Head of caudate nucleus (tissue), 42 donors: ENCODE measurements around the gene NRDC.
"Not testable (repeated sequence)": the region's sequence is repeated elsewhere in the genome, so short reads cannot be mapped to it uniquely, and the experiment has no call there.

Experiments
- DNase-seq, 42 donors: peaks; one replicate each; pipeline versions ENCODE4 v3.0.0 to v3.0.0-alpha.2; 2020 to 2021; ENCODE audit warnings: mixed read lengths in 7 of 42
- intact Hi-C: fragments of 100-400 bp; cut with DNase I; formaldehyde crosslinking; loops from one replicate; pipeline ENCODE4 v1.15.0; 2022

Gene NRDC

GRCh38 chr1:51853360-51853759 is 25.2 kb downstream of the NRDC start:
- intact Hi-C loops = no loop called here
- DNase-seq = no peak

DNA sequence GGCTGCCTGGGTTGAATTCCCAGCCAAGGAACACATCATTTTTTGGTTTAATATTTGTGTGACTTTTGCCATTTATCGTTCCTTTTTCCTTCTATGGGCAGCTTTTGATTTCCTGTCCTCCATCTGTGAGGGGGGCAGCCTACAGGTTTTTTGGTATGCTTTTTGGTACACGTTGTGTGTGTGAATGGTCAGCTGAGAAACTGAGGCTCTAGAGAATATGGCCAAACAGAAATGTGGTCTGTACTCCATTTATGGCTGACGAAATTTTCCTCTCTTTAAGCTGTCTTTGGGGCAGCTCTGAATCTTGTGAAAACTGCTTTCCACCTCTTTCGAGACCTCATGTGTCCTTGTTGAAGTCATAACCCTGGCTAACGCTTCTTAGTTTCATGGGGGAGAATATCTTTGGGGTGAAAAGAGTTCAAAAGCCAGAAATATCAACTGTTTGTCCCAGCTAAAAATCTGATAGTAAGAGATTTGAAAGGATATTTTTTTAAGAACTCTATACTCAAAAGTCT is 26.6 kb downstream of the NRDC start:
- intact Hi-C loops = no loop called here
- no peak for DNase-seq

GRCh38 chr1:51850420-51851223 is 27.9 kb downstream of the NRDC start:
- DNase-seq = peak in 4 of 42 donors; percentile 7 to 47 (median 36)
- intact Hi-C loops = no loop called here

- no peak for DNase-seq
Measured at GRCh38 chr1:51847294-51847920, 31.1 kb downstream of the NRDC start.

GRCh38 chr1:51843948-51844347 is 34.6 kb downstream of the NRDC start:
- intact Hi-C loops = no loop called here
- no peak for DNase-seq

More at GRCh38 chr1:51847294-51847920, 31.1 kb downstream of the NRDC start:
- intact Hi-C loops = no loop called here

- DNase-seq = no peak
- intact Hi-C loops = no loop called here
Measured at GRCh38 chr1:51842261-51842660, 36.3 kb downstream of the NRDC start.

DNA sequence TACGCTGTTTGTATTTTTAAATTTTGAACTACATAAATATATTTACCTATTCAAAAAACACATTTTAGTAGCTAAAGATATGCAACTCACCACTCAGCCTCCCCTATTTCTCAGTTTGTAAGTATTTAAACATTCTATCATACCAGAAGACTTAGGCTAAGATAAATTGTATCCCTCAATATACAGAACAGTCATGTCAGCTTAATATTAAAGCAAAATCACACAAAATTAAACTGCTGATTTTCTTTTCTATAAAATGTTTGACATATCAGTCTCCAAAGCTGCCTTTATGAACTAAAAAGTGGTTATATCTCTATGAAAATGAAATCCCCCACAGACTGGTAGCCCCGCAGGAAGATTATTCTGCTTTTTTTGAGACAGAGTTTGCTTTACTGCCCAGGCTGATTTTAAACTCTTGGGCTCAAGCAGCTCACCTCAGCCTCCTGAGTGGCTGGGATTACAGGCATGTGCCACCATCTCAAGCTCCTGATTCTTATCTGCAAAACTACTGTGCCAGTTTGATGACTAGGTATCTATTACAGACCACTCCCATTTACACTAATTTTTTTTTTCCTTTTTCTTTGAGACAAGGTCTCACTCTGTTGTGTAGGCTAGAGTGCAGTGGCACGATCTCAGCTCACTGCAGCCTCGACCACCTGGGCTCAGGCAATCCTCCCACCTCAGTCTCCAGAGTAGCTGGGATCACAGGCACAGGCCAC is 37.6 kb downstream of the NRDC start:
- no peak for DNase-seq
- intact Hi-C loops = no loop called here

DNA sequence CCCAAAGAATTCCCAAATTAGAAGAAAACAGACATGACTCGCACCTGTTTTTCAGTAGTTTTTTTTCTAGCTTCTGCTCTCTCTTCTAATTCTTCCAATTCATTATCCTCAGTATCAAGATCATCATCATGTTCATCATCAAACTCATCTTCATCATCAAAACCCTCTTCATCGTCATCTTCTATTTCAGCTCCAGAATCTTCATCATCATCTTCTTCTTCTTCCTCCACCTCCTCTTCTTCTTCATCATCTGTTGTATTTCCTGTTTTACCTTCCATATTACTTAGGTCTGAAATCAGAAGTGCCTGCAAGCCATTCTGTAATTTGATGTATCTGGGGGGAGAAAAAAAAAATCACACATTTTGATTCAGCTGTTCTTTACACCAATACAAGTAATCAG is 38.3 kb downstream of the NRDC start:
- intact Hi-C loops = no loop called here
- DNase-seq = no peak

DNA sequence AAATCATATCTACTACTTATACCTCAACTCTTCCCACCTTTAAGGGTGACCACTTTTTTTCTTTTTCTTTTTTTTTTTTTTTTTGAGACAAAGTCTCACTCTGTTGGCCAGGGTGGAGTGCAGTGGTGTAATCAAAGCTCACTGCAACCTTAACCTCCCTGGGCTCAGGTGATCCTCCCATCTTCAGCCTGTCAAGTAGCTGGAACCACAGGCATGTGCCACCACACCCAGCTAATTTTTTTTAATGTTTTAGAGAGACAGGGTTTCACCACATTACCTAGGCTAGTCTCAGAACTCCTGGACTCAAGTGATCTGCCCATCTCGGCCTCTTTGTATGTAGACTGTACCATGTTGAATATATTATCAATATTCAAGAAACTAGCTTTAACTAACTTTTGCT is 39.4 kb downstream of the NRDC start:
- intact Hi-C loops = no loop called here
- no peak for DNase-seq

DNA sequence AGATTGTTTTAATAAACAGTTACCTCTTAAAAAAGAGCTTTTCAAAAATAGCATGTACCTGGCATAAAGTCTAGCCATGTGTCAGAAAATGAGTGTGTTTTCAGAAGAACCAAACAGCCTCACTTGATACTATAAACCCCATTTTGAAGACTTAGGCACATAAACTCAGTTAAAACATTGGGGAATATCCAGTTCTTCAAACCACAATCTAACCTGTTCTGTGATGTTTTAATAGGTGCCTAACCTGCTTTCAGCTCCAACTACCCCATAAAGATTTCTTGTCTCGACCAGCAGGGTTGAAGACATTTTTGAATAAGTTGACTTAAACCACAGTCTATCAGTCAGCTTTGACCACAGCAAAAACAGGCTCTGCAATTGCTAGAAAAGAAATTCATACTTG is 41.3 kb downstream of the NRDC start:
- intact Hi-C loops = no loop called here

GRCh38 chr1:51833700-51834099 is 44.8 kb downstream of the NRDC start:
- intact Hi-C loops = no loop called here

More for the DNA sequence above, 41.3 kb downstream of the NRDC start:
- DNase-seq = no peak

DNA sequence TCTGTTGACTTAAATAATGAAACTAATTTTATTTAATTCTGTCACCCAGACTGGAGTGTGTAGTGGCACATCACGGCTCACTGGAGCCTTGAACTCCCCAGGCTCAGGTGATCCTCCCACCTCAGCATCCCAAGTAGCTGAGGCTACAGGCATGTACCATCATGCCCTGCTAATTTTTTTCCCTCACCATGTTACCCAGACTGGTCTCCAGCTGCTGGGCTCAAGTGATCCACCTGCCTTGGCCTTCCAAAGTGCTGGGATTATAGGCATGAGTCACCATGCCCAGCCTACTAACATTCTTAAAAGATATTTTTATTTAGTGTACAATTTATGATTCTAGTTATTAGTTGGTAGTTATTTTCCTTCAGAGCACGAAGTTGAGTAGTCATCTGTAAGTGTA is 49.5 kb downstream of the NRDC start:
- DNase-seq = no peak
- intact Hi-C loops = no loop called here

More at GRCh38 chr1:51833700-51834099, 44.8 kb downstream of the NRDC start:
- DNase-seq = no peak

DNA sequence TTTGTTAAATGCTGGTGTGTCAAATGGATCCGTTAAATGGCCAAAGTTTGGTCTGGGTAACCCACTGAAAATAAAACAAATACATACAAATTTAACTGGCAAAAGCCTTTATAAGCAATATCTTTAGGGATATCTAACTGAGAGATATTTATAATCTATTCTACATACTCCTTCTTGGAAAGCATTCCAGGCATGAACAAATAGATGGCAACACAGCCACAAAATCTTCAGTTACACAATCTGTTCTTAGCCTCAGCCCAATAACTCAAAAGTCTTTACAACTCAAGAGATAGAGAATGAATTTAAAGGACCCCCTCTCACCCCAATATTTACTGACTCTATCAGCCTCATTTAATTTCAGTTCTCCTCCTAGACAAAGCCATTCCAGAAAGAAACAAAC is 58.7 kb downstream of the NRDC start:
- intact Hi-C loops = no loop called here
- no peak for DNase-seq

- DNase-seq, intact Hi-C loops: not testable (repeated sequence)
Measured at GRCh38 chr1:51819021-51819420, 59.5 kb downstream of the NRDC start.

- no peak for DNase-seq
- intact Hi-C loops = no loop called here
Measured at GRCh38 chr1:51818487-51818886, 60.0 kb downstream of the NRDC start.

- intact Hi-C loops = no loop called here
- no peak for DNase-seq
Measured at GRCh38 chr1:51814513-51814912, 64.0 kb downstream of the NRDC start.

GRCh38 chr1:51799372-51799771 is 79.2 kb downstream of the NRDC start:
- no peak for DNase-seq
- intact Hi-C loops = no loop called here

GRCh38 chr1:51794868-51795267 is 83.7 kb downstream of the NRDC start:
- no peak for DNase-seq
- intact Hi-C loops = no loop called here

DNA sequence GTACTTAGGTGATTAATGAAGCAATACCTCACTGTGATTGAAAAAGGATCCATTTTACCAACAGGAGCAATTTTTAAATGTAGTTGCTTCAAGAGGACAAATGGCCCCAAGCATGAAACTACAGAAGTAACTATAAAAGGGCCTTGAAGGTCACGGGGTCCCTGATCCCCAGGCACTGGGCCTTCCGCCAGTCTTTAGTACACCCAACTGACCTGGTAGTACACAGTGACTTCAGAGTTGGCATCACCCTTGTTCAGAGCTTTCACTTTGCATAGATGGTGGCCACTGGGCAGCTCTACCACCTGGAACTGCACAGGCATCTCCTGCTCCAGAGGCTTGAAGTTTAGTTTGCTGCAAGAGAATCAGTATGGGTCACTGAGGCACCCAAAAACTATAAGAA is 84.3 kb downstream of the NRDC start:
- no peak for DNase-seq
- intact Hi-C loops = no loop called here

DNA sequence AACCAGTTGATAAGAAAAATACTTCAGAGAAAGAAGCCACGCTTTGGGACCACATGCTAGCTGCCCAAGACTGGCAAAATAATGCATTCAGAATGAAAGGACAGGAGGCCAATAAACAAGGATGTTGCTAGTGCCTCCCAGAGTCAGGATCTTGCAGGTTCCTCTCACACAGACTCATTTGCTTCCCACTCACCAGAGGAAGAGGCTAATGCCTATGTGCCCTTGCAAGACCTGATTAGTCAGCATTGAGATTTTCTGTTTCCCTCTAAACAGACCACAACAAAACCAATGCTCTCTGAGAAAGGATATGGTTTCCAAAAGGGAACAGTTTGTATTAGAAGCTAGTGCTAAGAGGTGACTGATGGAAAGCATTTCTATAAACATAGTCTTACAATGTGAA is 85.7 kb downstream of the NRDC start:
- intact Hi-C loops = no loop called here
- peak in 4 of 42 donors; percentile 26 to 56 (median 39) for DNase-seq
